HEK293T (cell line): ENCODE measurements around the gene CTDSPL.

ENCODE experiments used
- FOXA1 ChIP-seq: fragments of 450-650 bp; IDR thresholded peaks from 2 replicates; pipeline ENCODE4 v1.6.1; 2016; ENCODE audit warnings: mild to moderate bottlenecking
- FOXM1 ChIP-seq: fragments of 450-650 bp; IDR thresholded peaks from 2 replicates; pipeline ENCODE4 v1.6.1; 2017; ENCODE audit warnings: mild to moderate bottlenecking, borderline replicate concordance
- HDGF ChIP-seq: fragments of 450-650 bp; IDR thresholded peaks from 2 replicates; pipeline ENCODE4 v1.6.1; 2017; ENCODE audit warnings: antibody characterized with exemption, borderline replicate concordance
- NFRKB ChIP-seq: fragments of 450-650 bp; IDR thresholded peaks from 2 replicates; pipeline ENCODE4 v1.6.1; 2016; ENCODE audit warnings: mild to moderate bottlenecking, moderate library complexity
- SP1 ChIP-seq: fragments of 450-650 bp; IDR thresholded peaks from 2 replicates; pipeline ENCODE4 v1.6.1; 2017
- ZNF384 ChIP-seq: fragments of 450-650 bp; IDR thresholded peaks from 2 replicates; pipeline ENCODE4 v1.6.1; 2016

DNA sequence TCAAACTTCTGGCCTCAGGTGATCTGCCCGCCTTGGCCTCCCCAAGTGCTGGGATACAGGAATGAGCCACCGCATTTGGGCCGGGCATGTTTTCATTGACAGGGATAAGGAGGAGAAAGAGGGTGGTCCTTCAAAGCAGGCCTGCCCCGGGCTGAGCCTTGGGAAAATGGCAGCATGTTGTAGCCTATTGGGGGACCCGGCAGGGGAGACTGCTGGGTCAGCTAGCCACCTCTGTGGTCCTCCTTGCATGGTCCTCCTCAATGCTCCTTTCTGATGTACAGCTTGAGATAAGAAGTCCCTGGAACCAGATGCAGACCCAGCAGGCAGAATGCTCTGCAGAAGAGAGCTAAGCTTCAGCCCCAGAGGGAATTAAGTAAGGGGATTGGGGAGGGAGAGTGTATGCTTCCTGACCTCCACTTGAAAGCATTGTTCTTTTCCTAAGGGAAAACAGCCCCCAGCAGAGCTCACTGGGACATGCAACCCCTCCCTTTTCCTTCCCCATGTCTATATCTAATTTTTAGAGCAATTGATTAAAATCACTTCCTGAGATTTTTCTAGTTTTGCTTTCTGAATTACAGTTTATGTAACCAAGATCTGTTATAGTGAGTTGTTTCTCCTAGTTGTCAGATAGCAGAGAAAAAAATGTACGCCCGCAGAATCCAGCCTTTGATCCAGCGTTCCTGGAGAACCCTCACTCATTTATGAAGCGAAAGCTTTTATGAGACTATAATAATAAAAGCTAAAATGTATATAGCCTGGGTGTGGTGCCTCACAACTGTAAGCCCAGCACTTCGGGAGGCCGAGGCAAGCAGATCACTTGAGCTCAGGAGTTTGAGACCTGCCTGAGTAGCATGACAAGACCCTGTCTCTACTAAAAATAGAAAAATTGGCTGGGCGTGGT, 80.2 kb downstream of the CTDSPL start:
- TF ChIP-seq FOXA1 (no peak), HDGF (no peak), NFRKB (no peak), SP1 (no peak), FOXM1 (no peak), ZNF384 (no peak)
